Activated CD4-positive, alpha-beta T cell treated with anti-CD3 and anti-CD28 coated beads, Interleukin-2, amount 10 ng/mL, durations not matched to agents 7 days and 5 days (primary cell): Measurements from ENCODE around the gene MTTP. TPM values are rescaled to one million over a fixed set of nuclear protein-coding genes. Genes with fewer than 3 reads are reported as not detected.

ENCODE experiments used
- CTCF ChIA-PET: fragments of 350-600 bp; sonication (Branson Sonifier 250); formaldehyde crosslinking; loops from one replicate; lab custom pipeline; 2021; ENCODE audit warnings: antibody characterized with exemption; lab: Charles Lee
- POLR2A ChIA-PET: fragments of 350-600 bp; sonication (Branson Sonifier 250); formaldehyde crosslinking; loops from one replicate; lab custom pipeline; 2021; ENCODE audit warnings: antibody characterized with exemption; lab: Charles Lee
- DNase-seq: peaks from one replicate; pipeline ENCODE4 v3.0.0-alpha.2; 2020
- H3K27ac Mint-ChIP-seq: one replicate; pipeline ENCODE4 v1.8.0; 2021; ENCODE audit warnings: mild to moderate bottlenecking, moderate library complexity, mixed read lengths
- H3K27me3 Mint-ChIP-seq: one replicate; pipeline ENCODE4 v1.8.0; 2021; ENCODE audit warnings: mixed read lengths
- H3K36me3 Mint-ChIP-seq: one replicate; pipeline ENCODE4 v1.8.0; 2021; ENCODE audit warnings: low read depth, mixed read lengths
- H3K4me1 Mint-ChIP-seq: one replicate; pipeline ENCODE4 v1.8.0; 2021; ENCODE audit warnings: mixed read lengths
- H3K4me3 Mint-ChIP-seq: one replicate; pipeline ENCODE4 v1.8.0; 2021; ENCODE audit warnings: mild to moderate bottlenecking, moderate library complexity, mixed read lengths
- H3K9me3 Mint-ChIP-seq: one replicate; pipeline ENCODE4 v1.8.0; 2021; ENCODE audit warnings: mixed read lengths
- total RNA-seq, 2 experiments: library from RNA; stranded (reverse); gene quantifications; one replicate each; pipeline ENCODE4 v1.2.3, GENCODE V29; 2021

MTTP gene
- total RNA-seq, 2 experiments from 2014 or later = not detected

- POLR2A ChIA-PET = no interaction called here
- H3K36me3 Mint-ChIP-seq = no peaks in the 10 kb centered on the region
- no peak overlapping the region for H3K27ac Mint-ChIP-seq
- CTCF ChIA-PET = no interaction called here
- H3K4me3 Mint-ChIP-seq = no peak overlapping the region
- peaks cover 12% of the 10 kb centered on the region for H3K9me3 Mint-ChIP-seq
- no peaks in the 10 kb centered on the region for H3K4me1 Mint-ChIP-seq
- no peak for DNase-seq
- peaks cover 7% of the 10 kb centered on the region for H3K27me3 Mint-ChIP-seq
Observed at GRCh38 chr4:99669084-99669483, 94.5 kb downstream of the MTTP start.

- Mint-ChIP-seq H3K4me1 (no peaks in the 10 kb centered on the region), H3K9me3 (peaks cover 12% of the 10 kb centered on the region), H3K27ac (no peak overlapping the region), H3K27me3 (peaks cover 10% of the 10 kb centered on the region), H3K36me3 (no peaks in the 10 kb centered on the region), H3K4me3 (no peak overlapping the region)
- ChIA-PET CTCF (interaction anchor here (0.6 to 1.1 kb wide), 2 partner anchors 40 to 47 kb away, joined by 3 to 4 read pairs; no protein-coding TSS in a partner anchor), POLR2A (no interaction called here)
- DNase-seq = no peak
Observed at GRCh38 chr4:99670409-99671073, 95.9 kb downstream of the MTTP start.

Other genes starting within 250 kb of the MTTP start
- gene ADH1C, start 222.1 kb upstream of the MTTP start, total RNA-seq = not detected
- not detected for gene ADH7, start 139.5 kb upstream of the MTTP start, total RNA-seq
- not detected for gene C4orf17, start 63.8 kb upstream of the MTTP start, total RNA-seq
- gene TRMT10A, start 10.8 kb upstream of the MTTP start, total RNA-seq = 10 to 100 TPM in 1 of 2 experiments, 1 to 10 TPM in 1; 7.9 to 10.5 TPM
- not detected for gene C4orf54, start 83.0 kb downstream of the MTTP start, total RNA-seq
- 10 to 100 TPM; 39.5 TPM for gene DAPP1, start 242.0 kb downstream of the MTTP start, total RNA-seq